Measurements from ENCODE around the gene MISFA. TPM values are rescaled to one million over a fixed set of nuclear protein-coding genes. Genes with fewer than 3 reads are reported as not detected.
A peak's percentile ranks its signal among the peaks of the same experiment; 100 is the strongest.

The MISFA gene
- total RNA-seq, 5 donors from 2014 or later (not counting 1 experiment from before 2014, with no cell fraction given) = 0.59 TPM; not detected in 4

GRCh38 chr11:18578975-18579598 is 20.5 kb upstream of the MISFA start:
- no peaks in the 10 kb centered on the region for H3K36me3 ChIP-seq (ENCODE audit: control insufficient read depth in 2 of 2, extremely low read depth in 1 of 2, insufficient read depth in 1 of 2, low read length in 1 of 2)
- peaks cover 8 to 22% (median 10%) of the 10 kb centered on the region in 3 donors for H3K4me1 Mint-ChIP-seq
- H3K4me3 ChIP-seq (ENCODE audit: control insufficient read depth in 1 of 2, extremely low read depth in 1 of 2, low read length in 1 of 2) = peak overlapping the region in 1 of 2 donors; percentile 2
- ATAC-seq (replicated peaks in 1 of 4) (peak; percentile 31 to 61 (median 36)), DNase-seq (peak in 1 of 35 experiments; percentile 17)
- H3K4me3 Mint-ChIP-seq = peak overlapping the region; percentile 18 to 69 (median 39)
- ChIA-PET CTCF (interaction anchor here (0.7 to 2.0 kb wide), 5 partner anchors 25 to 187 kb away, joined by 3 to 9 read pairs (median 3); no protein-coding TSS in a partner anchor), POLR2A (interaction anchor here (0.6 to 0.9 kb wide), 5 partner anchors 14 to 145 kb away, joined by 3 to 7 read pairs (median 3); no protein-coding TSS in a partner anchor)
- H3K36me3 Mint-ChIP-seq = peaks cover 31% of the 10 kb centered on the region
- 51% methylated on average over 7 of the region's 14 CpGs for WGBS (ENCODE audit: insufficient coverage)
- no peak overlapping the region for H3K27ac ChIP-seq (ENCODE audit: low read length)
- no peaks in the 10 kb centered on the region for H3K9me3 ChIP-seq
- H3K27ac Mint-ChIP-seq = peak overlapping the region; percentile 75 to 84
- no peaks in the 10 kb centered on the region for H3K27me3 Mint-ChIP-seq
- H3K27me3 ChIP-seq (replicated peaks in 1 of 2; ENCODE audit: control insufficient read depth in 2 of 2, extremely low read depth in 1 of 2, insufficient read depth in 2 of 2, low read length in 1 of 2) = no peaks in the 10 kb centered on the region
- H3K4me1 ChIP-seq (ENCODE audit: control insufficient read depth in 1 of 2, extremely low read depth in 1 of 2, insufficient read depth in 2 of 2, low read length in 2 of 2) = no peaks in the 10 kb centered on the region
- H3K9me3 Mint-ChIP-seq = no peaks in the 10 kb centered on the region

- DNase-seq = no peak
- Histone ChIP-seq H3K27ac (ENCODE audit: low read length) (no peak overlapping the region), H3K27me3 (replicated peaks in 1 of 2; ENCODE audit: control insufficient read depth in 2 of 2, extremely low read depth in 1 of 2, insufficient read depth in 2 of 2, low read length in 1 of 2) (no peaks in the 10 kb centered on the region), H3K4me3 (ENCODE audit: control insufficient read depth in 1 of 2, extremely low read depth in 1 of 2, low read length in 1 of 2) (no peak overlapping the region), H3K4me1 (ENCODE audit: control insufficient read depth in 1 of 2, extremely low read depth in 1 of 2, insufficient read depth in 2 of 2, low read length in 2 of 2) (no peaks in the 10 kb centered on the region), H3K36me3 (ENCODE audit: control insufficient read depth in 2 of 2, extremely low read depth in 1 of 2, insufficient read depth in 1 of 2, low read length in 1 of 2) (no peaks in the 10 kb centered on the region), H3K9me3 (no peaks in the 10 kb centered on the region)
- Mint-ChIP-seq H3K36me3 (peaks cover 21% of the 10 kb centered on the region), H3K27ac (no peak overlapping the region), H3K27me3 (no peaks in the 10 kb centered on the region), H3K4me1 (peaks cover 8 to 22% (median 10%) of the 10 kb centered on the region in 3 donors), H3K4me3 (no peak overlapping the region), H3K9me3 (no peaks in the 10 kb centered on the region)
- ChIA-PET POLR2A (interaction anchor here (0.5 to 0.9 kb wide), 4 partner anchors 13 to 144 kb away, joined by 3 to 10 read pairs (median 6); no protein-coding TSS in a partner anchor), CTCF (interaction anchor here (0.6 to 2.0 kb wide), 4 partner anchors 39 to 1093 kb away, joined by 4 to 9 read pairs (median 4); no protein-coding TSS in a partner anchor)
- WGBS (ENCODE audit: insufficient coverage) = no CpG with 5 or more reads among the region's 2 CpGs
- no peak for ATAC-seq (replicated peaks in 1 of 4)
Measured at GRCh38 chr11:18580113-18580766, 19.3 kb upstream of the MISFA start.

- H3K27ac ChIP-seq (ENCODE audit: low read length) = no peak overlapping the region
- peaks cover 12% of the 10 kb centered on the region for H3K36me3 Mint-ChIP-seq
- no peak overlapping the region for H3K4me3 Mint-ChIP-seq
- H3K27me3 ChIP-seq (replicated peaks in 1 of 2; ENCODE audit: control insufficient read depth in 2 of 2, extremely low read depth in 1 of 2, insufficient read depth in 2 of 2, low read length in 1 of 2) = no peaks in the 10 kb centered on the region
- ChIA-PET POLR2A (interaction anchor here (0.6 to 0.7 kb wide), 2 partner anchors 26 to 555 kb away, joined by 3 to 5 read pairs; no protein-coding TSS in a partner anchor), CTCF (interaction anchor here in 1 of 2 donors (0.7 to 1.2 kb wide), 2 partner anchors 42 to 582 kb away, joined by 4 read pairs; no protein-coding TSS in a partner anchor)
- peaks cover 0 to 6% of the 10 kb centered on the region in 2 experiments for H3K4me1 ChIP-seq (ENCODE audit: control insufficient read depth in 1 of 2, extremely low read depth in 1 of 2, insufficient read depth in 2 of 2, low read length in 2 of 2)
- ATAC-seq (replicated peaks in 1 of 4) = no peak
- WGBS (ENCODE audit: insufficient coverage) = no CpG with 5 or more reads among the region's 1 CpG
- H3K9me3 ChIP-seq = no peaks in the 10 kb centered on the region
- no peaks in the 10 kb centered on the region for H3K27me3 Mint-ChIP-seq
- no peak overlapping the region for H3K27ac Mint-ChIP-seq
- no peak overlapping the region for H3K4me3 ChIP-seq (ENCODE audit: control insufficient read depth in 1 of 2, extremely low read depth in 1 of 2, low read length in 1 of 2)
- H3K36me3 ChIP-seq (ENCODE audit: control insufficient read depth in 2 of 2, extremely low read depth in 1 of 2, insufficient read depth in 1 of 2, low read length in 1 of 2) = no peaks in the 10 kb centered on the region
- DNase-seq = no peak
- H3K9me3 Mint-ChIP-seq = no peaks in the 10 kb centered on the region
- peaks cover 8 to 17% (median 10%) of the 10 kb centered on the region in 3 donors for H3K4me1 Mint-ChIP-seq
Measured at GRCh38 chr11:18581825-18582224, 17.8 kb upstream of the MISFA start.

GRCh38 chr11:18588297-18589252 is 11.0 kb upstream of the MISFA start, which contains the start of gene UEVLD:
UEVLD (minus strand) TSS chr11:18588734; CDS start chr11:18588654, 80 bp downstream.
- Histone ChIP-seq H3K4me3 (ENCODE audit: control insufficient read depth in 1 of 2, extremely low read depth in 1 of 2, low read length in 1 of 2) (peak within 1 kb of the TSS; percentile 89 to 97), H3K4me1 (ENCODE audit: control insufficient read depth in 1 of 2, extremely low read depth in 1 of 2, insufficient read depth in 2 of 2, low read length in 2 of 2) (peaks cover 0 to 30% of the 10 kb centered on the region in 2 experiments), H3K27me3 (replicated peaks in 1 of 2; ENCODE audit: control insufficient read depth in 2 of 2, extremely low read depth in 1 of 2, insufficient read depth in 2 of 2, low read length in 1 of 2) (no peaks in the 10 kb centered on the region), H3K27ac (ENCODE audit: low read length) (peak within 1 kb of the TSS; percentile 96), H3K36me3 (ENCODE audit: control insufficient read depth in 2 of 2, extremely low read depth in 1 of 2, insufficient read depth in 1 of 2, low read length in 1 of 2) (no peaks in the 10 kb centered on the region), H3K9me3 (no peaks in the 10 kb centered on the region)
- Mint-ChIP-seq H3K36me3 (no peaks in the 10 kb centered on the region), H3K27me3 (no peaks in the 10 kb centered on the region), H3K9me3 (no peaks in the 10 kb centered on the region), H3K27ac (no peak within 1 kb of the TSS), H3K4me1 (peaks cover 0 to 10% (median 3%) of the 10 kb centered on the region in 3 donors), H3K4me3 (no peak within 1 kb of the TSS)
- POLR2A ChIA-PET = interaction anchor here in 1 of 2 donors (0.9 to 1.6 kb wide), 6 partner anchors 10 to 194 kb away, joined by 3 to 8 read pairs (median 6); partner anchors contain the start of genes LDHA and SPTY2D1
- CTCF ChIA-PET = interaction anchor here (0.6 to 1.8 kb wide), 7 partner anchors 14 to 482 kb away, joined by 3 to 10 read pairs (median 4); partner anchors contain the start of gene TSG101 (in 1 of the 2)
- WGBS (ENCODE audit: insufficient coverage) = 13% methylated on average over 40 of the region's 50 CpGs
- ATAC-seq (replicated peaks in 1 of 4) (peak; percentile 47 to 53 (median 50)), DNase-seq (peak in 32 of 35 experiments; percentile 4 to 76 (median 22))

- no peaks in the 10 kb centered on the region for H3K27me3 ChIP-seq (replicated peaks in 1 of 2; ENCODE audit: control insufficient read depth in 2 of 2, extremely low read depth in 1 of 2, insufficient read depth in 2 of 2, low read length in 1 of 2)
- no peaks in the 10 kb centered on the region for H3K9me3 ChIP-seq
- no peak for DNase-seq
- WGBS (ENCODE audit: insufficient coverage) = 87% methylated on average over 2 of the region's 2 CpGs
- Mint-ChIP-seq H3K27ac (no peak overlapping the region), H3K36me3 (no peaks in the 10 kb centered on the region), H3K4me1 (peaks cover 0 to 10% (median 3%) of the 10 kb centered on the region in 3 donors), H3K4me3 (no peak overlapping the region), H3K27me3 (no peaks in the 10 kb centered on the region), H3K9me3 (no peaks in the 10 kb centered on the region)
- H3K4me1 ChIP-seq (ENCODE audit: control insufficient read depth in 1 of 2, extremely low read depth in 1 of 2, insufficient read depth in 2 of 2, low read length in 2 of 2) = peaks cover 0 to 30% of the 10 kb centered on the region in 2 experiments
- ChIA-PET CTCF (interaction anchor here in 1 of 2 donors (0.8 to 1.4 kb wide), 2 partner anchors 34 to 50 kb away, joined by 3 read pairs; no protein-coding TSS in a partner anchor), POLR2A (interaction anchor here (0.6 kb wide), 2 partner anchors 20 to 42 kb away, joined by 3 read pairs; no protein-coding TSS in a partner anchor)
- H3K36me3 ChIP-seq (ENCODE audit: control insufficient read depth in 2 of 2, extremely low read depth in 1 of 2, insufficient read depth in 1 of 2, low read length in 1 of 2) = no peaks in the 10 kb centered on the region
- no peak for ATAC-seq (replicated peaks in 1 of 4)
- no peak overlapping the region for H3K4me3 ChIP-seq (ENCODE audit: control insufficient read depth in 1 of 2, extremely low read depth in 1 of 2, low read length in 1 of 2)
- peak overlapping the region; percentile 96 for H3K27ac ChIP-seq (ENCODE audit: low read length)
Measured at GRCh38 chr11:18590571-18590970, 9.0 kb upstream of the MISFA start.
